ENCODE results near the gene SEH1L. TPM values are rescaled to one million over a fixed set of nuclear protein-coding genes. Genes with fewer than 3 reads are reported as not detected.
A peak's percentile ranks its signal among the peaks of the same experiment; 100 is the strongest.

Gene SEH1L
- total RNA-seq, 6 experiments from 2014 or later = 54.8 to 61.8 (median 58.0) TPM

DNA sequence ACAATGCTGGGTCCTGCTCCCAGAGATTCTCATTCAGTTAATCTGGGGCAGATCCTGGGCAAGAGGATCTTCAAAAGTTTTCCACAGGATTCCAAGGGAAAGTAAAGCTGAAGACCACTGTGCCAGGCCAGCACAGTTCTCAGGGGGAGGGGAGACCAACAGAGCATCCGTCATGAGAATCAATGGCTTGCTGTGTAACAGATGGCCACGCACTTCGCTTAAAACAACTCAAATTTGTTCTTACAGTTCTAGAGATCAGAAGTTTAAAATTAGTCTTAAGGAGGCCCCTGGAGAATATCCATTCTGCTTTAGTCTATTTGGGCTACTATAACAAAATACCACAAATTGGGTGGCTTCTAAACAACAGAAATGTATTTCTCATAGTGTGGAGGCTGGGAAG lies 17.4 kb upstream of the SEH1L start:
- Mint-ChIP-seq H3K4me3 (no peak overlapping the region), H3K27me3 (ENCODE audit: insufficient read depth) (no peaks in the 10 kb centered on the region), H3K36me3 (ENCODE audit: low read depth) (no peaks in the 10 kb centered on the region), H3K27ac (no peak overlapping the region), H3K4me1 (ENCODE audit: low read depth) (peaks cover 15% of the 10 kb centered on the region), H3K9me3 (no peaks in the 10 kb centered on the region)
- TF ChIP-seq, protein P1, sequence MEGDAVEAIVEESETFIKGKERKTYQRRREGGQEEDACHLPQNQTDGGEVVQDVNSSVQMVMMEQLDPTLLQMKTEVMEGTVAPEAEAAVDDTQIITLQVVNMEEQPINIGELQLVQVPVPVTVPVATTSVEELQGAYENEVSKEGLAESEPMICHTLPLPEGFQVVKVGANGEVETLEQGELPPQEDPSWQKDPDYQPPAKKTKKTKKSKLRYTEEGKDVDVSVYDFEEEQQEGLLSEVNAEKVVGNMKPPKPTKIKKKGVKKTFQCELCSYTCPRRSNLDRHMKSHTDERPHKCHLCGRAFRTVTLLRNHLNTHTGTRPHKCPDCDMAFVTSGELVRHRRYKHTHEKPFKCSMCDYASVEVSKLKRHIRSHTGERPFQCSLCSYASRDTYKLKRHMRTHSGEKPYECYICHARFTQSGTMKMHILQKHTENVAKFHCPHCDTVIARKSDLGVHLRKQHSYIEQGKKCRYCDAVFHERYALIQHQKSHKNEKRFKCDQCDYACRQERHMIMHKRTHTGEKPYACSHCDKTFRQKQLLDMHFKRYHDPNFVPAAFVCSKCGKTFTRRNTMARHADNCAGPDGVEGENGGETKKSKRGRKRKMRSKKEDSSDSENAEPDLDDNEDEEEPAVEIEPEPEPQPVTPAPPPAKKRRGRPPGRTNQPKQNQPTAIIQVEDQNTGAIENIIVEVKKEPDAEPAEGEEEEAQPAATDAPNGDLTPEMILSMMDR (IDR thresholded peaks at IDR 0.05) = no peak
- no peak for DNase-seq

DNA sequence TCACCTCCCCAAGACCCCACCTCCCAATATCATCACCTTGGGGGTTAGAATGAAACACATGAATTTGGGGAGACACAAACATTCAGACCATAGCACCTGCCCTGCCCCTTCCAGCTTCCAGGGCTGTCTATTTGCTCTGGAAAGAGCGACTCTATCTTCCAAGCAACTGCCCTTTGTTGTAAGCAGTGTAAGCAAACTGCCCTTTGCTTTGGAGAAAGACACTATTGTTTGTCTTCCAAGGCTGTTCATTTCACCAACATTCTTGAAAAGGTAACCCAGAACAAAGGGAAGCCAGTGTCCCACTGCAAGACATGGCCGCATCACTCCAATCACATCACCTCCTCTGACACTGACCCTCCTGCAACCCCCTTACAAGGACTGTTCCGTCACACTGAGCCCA lies 16.9 kb upstream of the SEH1L start:
- no peaks in the 10 kb centered on the region for H3K27me3 Mint-ChIP-seq (ENCODE audit: insufficient read depth)
- H3K4me1 Mint-ChIP-seq (ENCODE audit: low read depth) = peaks cover 20% of the 10 kb centered on the region
- H3K4me3 Mint-ChIP-seq = no peak overlapping the region
- no peak for DNase-seq
- no peaks in the 10 kb centered on the region for H3K9me3 Mint-ChIP-seq
- H3K27ac Mint-ChIP-seq = no peak overlapping the region
- TF ChIP-seq, protein P1 (IDR thresholded peaks at IDR 0.05) = no peak
- no peaks in the 10 kb centered on the region for H3K36me3 Mint-ChIP-seq (ENCODE audit: low read depth)

- Mint-ChIP-seq H3K4me3 (no peak overlapping the region), H3K36me3 (ENCODE audit: low read depth) (no peaks in the 10 kb centered on the region), H3K9me3 (no peaks in the 10 kb centered on the region), H3K27ac (no peak overlapping the region), H3K4me1 (ENCODE audit: low read depth) (peaks cover 21% of the 10 kb centered on the region), H3K27me3 (ENCODE audit: insufficient read depth) (no peaks in the 10 kb centered on the region)
- no peak for DNase-seq
- TF ChIP-seq, protein P1 (IDR thresholded peaks at IDR 0.05) = no peak
These were observed 14.5 kb upstream of the SEH1L start for GRCh38 chr18:12933327-12933726.

DNA sequence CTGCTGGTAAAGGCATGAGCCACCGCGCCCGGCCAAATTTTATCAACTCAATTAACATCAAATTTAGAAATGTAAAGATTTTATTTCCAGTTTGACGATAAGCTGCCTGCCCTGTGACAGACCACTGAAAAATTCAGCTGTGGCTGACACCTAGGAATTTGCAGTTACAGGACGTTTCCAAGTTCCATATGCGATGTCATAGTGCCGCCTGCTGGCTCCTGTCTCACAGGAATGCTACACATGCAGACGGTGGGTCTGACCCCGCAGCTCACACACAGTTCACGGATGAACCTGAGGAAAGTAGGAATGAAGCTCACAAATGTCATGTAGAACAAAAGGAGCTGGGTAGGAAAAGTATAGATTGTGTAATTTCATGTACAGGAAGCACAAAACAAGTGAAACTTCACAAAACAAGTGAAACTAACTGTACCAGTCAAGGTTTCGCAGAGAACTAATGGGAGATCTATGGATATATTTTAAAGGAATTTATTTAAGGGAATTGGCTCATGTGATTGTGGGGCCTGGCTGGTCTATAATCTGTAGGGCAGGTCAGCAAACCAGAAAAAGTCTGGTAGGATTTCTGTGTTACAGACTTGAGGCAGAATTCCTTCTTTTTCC lies 13.2 kb upstream of the SEH1L start:
- peak overlapping the region; percentile 73 for H3K4me3 Mint-ChIP-seq
- H3K27ac Mint-ChIP-seq = no peak overlapping the region
- H3K27me3 Mint-ChIP-seq (ENCODE audit: insufficient read depth) = peaks cover 2% of the 10 kb centered on the region; the same call in 1 of the 2 replicates
- peak; percentile 79 for DNase-seq
- no peaks in the 10 kb centered on the region for H3K9me3 Mint-ChIP-seq
- TF ChIP-seq, protein P1 (IDR thresholded peaks at IDR 0.05) = peak; percentile 93
- no peaks in the 10 kb centered on the region for H3K36me3 Mint-ChIP-seq (ENCODE audit: low read depth)
- peaks cover 21% of the 10 kb centered on the region for H3K4me1 Mint-ChIP-seq (ENCODE audit: low read depth)

DNA sequence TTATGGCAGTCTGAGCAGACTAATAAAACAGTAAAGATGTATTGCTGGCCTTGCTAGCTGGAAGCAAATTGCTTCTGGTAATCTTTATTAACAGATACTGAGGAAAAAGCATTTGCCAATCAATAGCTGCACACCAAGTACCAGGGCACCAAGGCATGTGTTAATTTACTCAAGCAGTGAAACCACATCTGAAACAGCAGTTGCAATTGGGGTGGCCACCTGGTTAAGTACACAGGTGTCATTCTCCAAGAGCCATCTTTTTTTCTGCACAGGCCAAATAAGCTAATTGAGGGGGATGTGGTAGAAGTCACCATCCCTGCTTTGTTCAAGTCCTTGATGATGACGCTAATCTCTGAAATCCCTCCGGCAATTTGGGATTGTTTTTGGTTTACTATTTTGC lies 8.6 kb upstream of the SEH1L start:
- Mint-ChIP-seq H3K9me3 (no peaks in the 10 kb centered on the region), H3K27ac (no peak overlapping the region), H3K27me3 (ENCODE audit: insufficient read depth) (peaks cover 2% of the 10 kb centered on the region; the same call in 1 of the 2 replicates), H3K36me3 (ENCODE audit: low read depth) (no peaks in the 10 kb centered on the region), H3K4me3 (no peak overlapping the region), H3K4me1 (ENCODE audit: low read depth) (peaks cover 26% of the 10 kb centered on the region)
- TF ChIP-seq, protein P1 (IDR thresholded peaks at IDR 0.05) = no peak
- DNase-seq = no peak

All from HFFc6 (cell line).